HepG2 (cell line): ENCODE results near the gene PIGW.
A peak's percentile ranks its signal among the peaks of the same experiment; 100 is the strongest.

Experiments used
- HIC2 ChIP-seq: sonication (generic); formaldehyde crosslinking; IDR thresholded peaks from 2 replicates; pipeline ENCODE4 v1.9.0; 2022; ENCODE audit warnings: low read depth, missing genetic modification reagents
- NFIC ChIP-seq: IDR thresholded peaks from 2 replicates; pipeline ENCODE4 v1.6.1; 2012; ENCODE audit warnings: mild to moderate bottlenecking, low read length, inconsistent platforms
- POLR2A ChIP-seq, 2 experiments: IDR thresholded peaks; 2 replicates each; pipeline ENCODE4 v1.6.1; 2011; ENCODE audit warnings: low read depth in 2 of 2, low read length in 2 of 2, mild to moderate bottlenecking in 1 of 2, moderate library complexity in 1 of 2; ENCODE audit not compliant: insufficient read depth in 1 of 2
- ZBTB33 ChIP-seq: sonication (generic); formaldehyde crosslinking; IDR thresholded peaks from 2 replicates; pipeline ENCODE4 v1.4.0; 2020; ENCODE audit warnings: missing genetic modification reagents
- ZFP36 ChIP-seq: fragments of 150-350 bp; IDR thresholded peaks from 2 replicates; pipeline ENCODE4 v1.6.1; 2018; ENCODE audit warnings: borderline replicate concordance, low read length, low read depth; ENCODE audit not compliant: partially characterized antibody
- ZNF10 ChIP-seq: sonication (generic); formaldehyde crosslinking; IDR thresholded peaks from 2 replicates; pipeline ENCODE4 v1.4.0; 2020; ENCODE audit warnings: mild to moderate bottlenecking, low read depth, missing genetic modification reagents, borderline replicate concordance
- TF ChIP-seq, protein P1 (sequence below): sonication (generic); formaldehyde crosslinking; IDR thresholded peaks from 2 replicates; pipeline ENCODE4 v1.4.0; 2020; ENCODE audit warnings: mild to moderate bottlenecking, missing genetic modification reagents
- TF ChIP-seq, protein P2 (sequence below): sonication (generic); formaldehyde crosslinking; IDR thresholded peaks from 2 replicates; pipeline ENCODE4 v1.5.0; 2020; ENCODE audit warnings: mild to moderate bottlenecking, missing genetic modification reagents, moderate library complexity
- TF ChIP-seq, protein P3 (sequence below), 2 experiments: sonication (generic) in 1 of 2; formaldehyde crosslinking in 1 of 2; IDR thresholded peaks; 2 replicates each; pipeline versions ENCODE4 v1.4.0 to v1.6.1; 2018 to 2020; ENCODE audit warnings: missing genetic modification reagents in 2 of 2, borderline replicate concordance in 1 of 2, low read depth in 1 of 2, mild to moderate bottlenecking in 1 of 2, missing biosample characterization in 1 of 2

- no peak for TF ChIP-seq NFIC
- TF ChIP-seq, protein P1, sequence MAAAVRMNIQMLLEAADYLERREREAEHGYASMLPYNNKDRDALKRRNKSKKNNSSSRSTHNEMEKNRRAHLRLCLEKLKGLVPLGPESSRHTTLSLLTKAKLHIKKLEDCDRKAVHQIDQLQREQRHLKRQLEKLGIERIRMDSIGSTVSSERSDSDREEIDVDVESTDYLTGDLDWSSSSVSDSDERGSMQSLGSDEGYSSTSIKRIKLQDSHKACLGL (CRISPR knock-in tag) = peak; percentile 75
- no peak for TF ChIP-seq ZNF10 (CRISPR knock-in tag)
- TF ChIP-seq, protein P2, sequence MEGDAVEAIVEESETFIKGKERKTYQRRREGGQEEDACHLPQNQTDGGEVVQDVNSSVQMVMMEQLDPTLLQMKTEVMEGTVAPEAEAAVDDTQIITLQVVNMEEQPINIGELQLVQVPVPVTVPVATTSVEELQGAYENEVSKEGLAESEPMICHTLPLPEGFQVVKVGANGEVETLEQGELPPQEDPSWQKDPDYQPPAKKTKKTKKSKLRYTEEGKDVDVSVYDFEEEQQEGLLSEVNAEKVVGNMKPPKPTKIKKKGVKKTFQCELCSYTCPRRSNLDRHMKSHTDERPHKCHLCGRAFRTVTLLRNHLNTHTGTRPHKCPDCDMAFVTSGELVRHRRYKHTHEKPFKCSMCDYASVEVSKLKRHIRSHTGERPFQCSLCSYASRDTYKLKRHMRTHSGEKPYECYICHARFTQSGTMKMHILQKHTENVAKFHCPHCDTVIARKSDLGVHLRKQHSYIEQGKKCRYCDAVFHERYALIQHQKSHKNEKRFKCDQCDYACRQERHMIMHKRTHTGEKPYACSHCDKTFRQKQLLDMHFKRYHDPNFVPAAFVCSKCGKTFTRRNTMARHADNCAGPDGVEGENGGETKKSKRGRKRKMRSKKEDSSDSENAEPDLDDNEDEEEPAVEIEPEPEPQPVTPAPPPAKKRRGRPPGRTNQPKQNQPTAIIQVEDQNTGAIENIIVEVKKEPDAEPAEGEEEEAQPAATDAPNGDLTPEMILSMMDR = no peak
- TF ChIP-seq ZFP36 = no peak
- TF ChIP-seq ZBTB33 (CRISPR knock-in tag) = peak; percentile 30; the same call in 1 of the 2 replicates
- no peak for TF ChIP-seq HIC2 (CRISPR knock-in tag)
- TF ChIP-seq POLR2A (IDR thresholded peaks at IDR 0.05; ENCODE audit: insufficient read depth in 1 of 2, low read depth in 2 of 2, low read length in 2 of 2) = peak; percentile 87 to 92
- TF ChIP-seq, protein P3, sequence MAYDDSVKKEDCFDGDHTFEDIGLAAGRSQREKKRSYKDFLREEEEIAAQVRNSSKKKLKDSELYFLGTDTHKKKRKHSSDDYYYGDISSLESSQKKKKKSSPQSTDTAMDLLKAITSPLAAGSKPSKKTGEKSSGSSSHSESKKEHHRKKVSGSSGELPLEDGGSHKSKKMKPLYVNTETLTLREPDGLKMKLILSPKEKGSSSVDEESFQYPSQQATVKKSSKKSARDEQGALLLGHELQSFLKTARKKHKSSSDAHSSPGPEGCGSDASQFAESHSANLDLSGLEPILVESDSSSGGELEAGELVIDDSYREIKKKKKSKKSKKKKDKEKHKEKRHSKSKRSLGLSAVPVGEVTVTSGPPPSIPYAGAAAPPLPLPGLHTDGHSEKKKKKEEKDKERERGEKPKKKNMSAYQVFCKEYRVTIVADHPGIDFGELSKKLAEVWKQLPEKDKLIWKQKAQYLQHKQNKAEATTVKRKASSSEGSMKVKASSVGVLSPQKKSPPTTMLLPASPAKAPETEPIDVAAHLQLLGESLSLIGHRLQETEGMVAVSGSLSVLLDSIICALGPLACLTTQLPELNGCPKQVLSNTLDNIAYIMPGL (CRISPR knock-in tag; IDR thresholded peaks at IDR 0.05; ENCODE audit: borderline replicate concordance in 1 of 2, low read depth in 1 of 2) = peak; percentile 56 to 65; a peak in 3 of 4 replicates
These were observed 48.3 kb upstream of the PIGW start, which contains the start of gene ZNHIT3 for GRCh38 chr17:36486204-36487194.
